Stimulated activated CD8-positive, alpha-beta memory T cell treated with anti-CD3 and anti-CD28 coated beads, Interleukin-7, amount 100 ng/mL, for 1 hour (primary cell): Measurements from ENCODE around the gene SEMA4A.

Source experiments
- DNase-seq, 2 donors: peaks; one replicate each; pipeline ENCODE4 v3.0.0-alpha.2; 2020; ENCODE audit warnings: low read depth in 2 of 2

Gene SEMA4A

GRCh38 chr1:156135930-156136871 is 17.2 kb upstream of the SEMA4A start:
- DNase-seq = no peak

DNA sequence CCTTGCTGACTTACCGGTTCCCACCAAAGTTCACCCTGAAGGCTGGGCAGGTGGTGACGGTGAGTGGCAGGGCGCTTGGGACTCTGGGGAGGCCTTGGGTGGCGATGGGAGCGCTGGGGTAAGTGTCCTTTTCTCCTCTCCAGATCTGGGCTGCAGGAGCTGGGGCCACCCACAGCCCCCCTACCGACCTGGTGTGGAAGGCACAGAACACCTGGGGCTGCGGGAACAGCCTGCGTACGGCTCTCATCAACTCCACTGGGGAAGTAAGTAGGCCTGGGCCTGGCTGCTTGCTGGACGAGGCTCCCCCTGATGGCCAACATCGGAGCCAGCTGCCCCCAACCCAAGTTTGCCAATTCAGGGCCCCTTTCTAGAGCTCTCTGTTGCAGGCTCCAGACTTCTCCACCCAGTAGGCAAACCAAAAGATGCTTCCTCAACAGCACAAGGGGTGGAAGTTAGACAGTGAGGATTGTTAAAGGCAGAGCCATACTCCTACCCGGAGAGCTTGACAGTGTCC is 16.4 kb upstream of the SEMA4A start:
- no peak for DNase-seq

- DNase-seq = no peak
Measured at GRCh38 chr1:156138458-156138867, 14.9 kb upstream of the SEMA4A start.

DNA sequence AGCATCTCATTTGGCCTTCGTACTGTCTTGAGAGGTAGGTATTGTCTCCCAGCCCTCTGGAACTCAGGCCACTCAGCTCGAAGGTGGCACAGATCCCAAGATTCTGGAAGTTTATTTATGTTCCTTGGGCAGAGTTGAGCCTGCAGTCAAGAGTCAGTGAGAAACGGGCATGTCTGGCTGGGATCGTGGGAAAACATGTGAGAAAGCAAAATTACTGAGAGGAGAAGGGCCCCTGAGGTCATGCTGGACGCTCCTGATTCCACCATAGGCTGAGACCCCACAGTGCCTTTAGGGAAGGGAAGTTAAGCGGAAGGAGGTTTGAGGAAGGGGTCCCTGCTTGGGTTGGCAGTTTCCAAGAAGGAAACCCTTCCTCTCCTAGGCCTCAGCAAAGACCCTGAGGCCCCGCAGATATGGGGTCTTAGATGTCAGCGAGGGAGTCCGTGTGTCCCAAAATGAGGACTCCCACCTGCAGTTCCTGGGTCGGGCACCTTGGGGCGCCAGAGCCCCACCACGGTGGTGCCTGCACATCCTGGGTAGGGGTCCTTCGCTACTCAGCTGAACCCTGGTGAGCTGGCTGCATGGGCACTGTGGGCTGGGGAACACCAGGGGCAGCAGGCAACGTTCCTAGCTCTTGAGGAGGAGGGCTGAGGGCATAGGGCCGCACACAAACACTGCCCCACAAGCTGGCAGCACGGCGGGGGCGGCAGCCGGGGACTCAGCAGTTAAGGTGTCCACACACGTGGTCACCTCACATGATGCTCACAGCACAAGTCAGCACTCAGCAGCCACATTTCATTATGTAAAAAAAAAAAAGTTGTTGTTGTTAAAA is 12.3 kb upstream of the SEMA4A start:
- DNase-seq = no peak

GRCh38 chr1:156143765-156144489 is 9.5 kb upstream of the SEMA4A start:
- no peak for DNase-seq

- no peak for DNase-seq
Measured at GRCh38 chr1:156144742-156145141, 8.6 kb upstream of the SEMA4A start.

- no peak for DNase-seq
Measured at GRCh38 chr1:156145650-156146019, 7.8 kb upstream of the SEMA4A start.

GRCh38 chr1:156146020-156146768 is 7.2 kb upstream of the SEMA4A start:
- DNase-seq = no peak

DNA sequence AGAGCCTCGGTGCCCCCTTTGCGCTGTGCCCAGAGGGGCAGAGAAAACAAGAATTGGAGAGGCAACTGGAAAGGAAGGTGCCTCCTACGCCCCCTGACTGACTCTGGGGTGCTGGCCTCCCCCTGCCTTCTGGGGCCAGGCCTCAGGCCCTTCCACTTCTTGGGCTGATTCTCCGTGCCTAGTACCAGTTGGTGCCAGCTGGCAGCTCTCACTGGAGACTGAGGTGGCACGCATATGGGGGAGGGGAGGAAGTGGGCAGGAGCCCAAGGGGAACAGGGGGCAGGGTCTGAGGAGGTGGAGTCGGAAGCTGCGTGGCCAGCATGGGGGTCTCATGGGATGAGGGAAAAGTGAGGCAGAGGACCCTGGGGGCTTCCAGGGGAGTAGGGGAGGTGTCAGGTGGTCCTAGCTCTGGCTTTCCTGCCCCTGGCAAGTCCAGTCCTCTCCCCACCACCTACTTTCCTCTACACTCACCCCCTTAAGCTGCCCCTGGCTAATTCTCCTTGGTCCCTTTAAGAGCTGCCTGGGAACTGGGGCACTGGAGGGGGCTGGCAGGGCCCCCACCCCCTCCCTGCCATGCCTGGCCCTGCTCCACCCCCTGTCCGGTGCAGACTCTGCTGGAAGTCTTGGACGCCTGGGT is 6.5 kb upstream of the SEMA4A start:
- DNase-seq = no peak

DNA sequence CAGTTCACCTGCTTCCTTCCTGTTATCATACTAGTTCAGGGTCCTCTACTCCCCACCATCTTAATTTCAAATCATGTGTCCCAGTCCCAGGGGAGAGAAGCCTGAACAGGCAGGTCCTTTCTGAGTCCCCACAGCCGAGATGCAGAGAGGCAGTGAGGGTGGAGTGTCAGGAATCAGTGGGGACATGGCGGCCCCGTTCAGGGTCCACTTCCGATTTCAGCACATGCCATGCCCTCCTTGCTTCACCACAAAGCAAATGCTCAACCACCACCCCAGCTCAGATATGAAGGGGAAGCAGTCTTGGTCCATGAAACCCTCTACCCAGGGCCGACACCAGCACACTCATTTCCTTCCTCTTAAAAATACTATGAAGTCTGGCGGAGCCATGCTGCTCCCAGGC is 5.2 kb upstream of the SEMA4A start:
- no peak for DNase-seq

- no peak for DNase-seq
Measured at GRCh38 chr1:156149374-156150332, 3.7 kb upstream of the SEMA4A start.

GRCh38 chr1:156150333-156151011 is 2.9 kb upstream of the SEMA4A start:
- DNase-seq = no peak

DNA sequence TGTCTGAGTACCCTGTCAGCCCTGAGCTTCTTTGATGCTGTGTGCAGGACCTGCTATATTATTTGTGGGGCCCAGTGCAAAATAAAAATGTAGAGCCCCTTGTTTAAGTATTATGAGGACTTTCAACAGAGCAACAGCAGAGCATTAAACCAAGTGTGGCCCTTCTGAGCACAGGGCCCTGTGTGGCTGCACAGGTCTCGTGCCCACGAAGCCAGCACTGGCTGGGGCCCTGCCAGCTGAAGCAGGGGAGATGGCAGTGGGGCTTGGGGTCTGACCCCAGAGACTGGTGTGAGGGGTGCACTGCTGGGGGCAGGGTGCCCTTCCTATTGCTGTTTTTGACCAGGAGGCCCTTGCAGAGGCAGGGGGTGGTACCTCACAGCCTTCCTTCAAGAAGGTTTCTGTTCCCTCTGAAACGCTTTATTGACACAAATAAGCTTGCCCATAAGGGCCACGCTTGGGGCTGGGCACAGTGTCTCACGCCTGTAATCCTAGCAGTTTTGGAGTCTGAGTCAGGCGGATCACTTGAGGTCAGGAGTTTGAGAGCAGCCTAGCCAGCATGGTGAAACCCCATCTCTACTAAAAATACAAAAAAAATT is 2.2 kb upstream of the SEMA4A start:
- DNase-seq = no peak

DNA sequence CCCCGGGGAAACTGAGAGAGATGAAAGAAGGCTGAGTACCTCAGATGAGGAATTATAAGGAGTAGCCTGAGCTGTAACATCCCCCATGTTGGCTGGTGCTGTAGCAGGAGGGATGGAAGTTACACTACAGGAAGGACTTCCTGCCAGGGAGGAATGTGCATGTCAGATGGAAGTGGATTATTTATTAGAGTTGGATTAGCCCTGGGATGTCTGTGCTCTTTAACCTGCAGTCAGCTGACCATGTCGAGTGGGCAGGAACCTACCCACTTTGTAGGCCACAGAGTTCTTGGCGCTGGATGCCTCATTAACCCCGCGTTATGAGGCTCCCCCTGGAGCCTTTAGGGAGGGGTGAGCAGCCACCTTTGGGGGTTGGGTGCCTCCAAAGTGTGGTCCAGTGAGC is 757 bp upstream of the SEMA4A start:
- DNase-seq = no peak

GRCh38 chr1:156154317-156154749 is 948 bp downstream of the SEMA4A start:
- DNase-seq = no peak

- DNase-seq = no peak
Measured at GRCh38 chr1:156155756-156156510, 2.5 kb downstream of the SEMA4A start.

DNA sequence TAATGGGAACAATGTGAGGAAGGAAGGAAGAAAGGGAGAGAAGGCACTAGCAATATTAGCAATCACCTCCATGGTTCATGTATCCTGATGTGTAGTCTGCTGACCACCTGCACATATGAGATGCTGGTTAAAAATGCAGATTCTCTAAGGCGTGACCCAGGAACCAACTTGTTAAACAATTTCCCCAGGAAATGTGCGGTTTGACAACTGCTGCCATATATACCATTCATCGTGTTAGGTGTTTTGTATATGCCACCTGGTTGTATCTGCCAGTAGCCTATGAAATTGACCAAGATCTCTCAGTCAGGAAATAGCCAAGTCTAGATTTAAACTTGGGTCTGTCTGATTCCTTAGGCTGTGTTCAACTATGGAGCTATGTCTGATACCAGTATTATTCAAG is 4.1 kb downstream of the SEMA4A start:
- no peak for DNase-seq

GRCh38 chr1:156157966-156158365 is 4.6 kb downstream of the SEMA4A start:
- DNase-seq = no peak
